PC-9 (cell line): ENCODE measurements around the gene SLC66A1.

Experiments used
- CTCF ChIP-seq: fragments of 200-600 bp; sonication (generic); conservative IDR thresholded peaks from 2 replicates; pipeline ENCODE4 v1.6.1; 2017; ENCODE audit warnings: mixed run types, antibody characterized with exemption, mild to moderate bottlenecking, moderate library complexity
- EZH2 ChIP-seq: fragments of 200-600 bp; sonication (generic); IDR thresholded peaks from 2 replicates; pipeline ENCODE4 v1.8.0; 2017; ENCODE audit warnings: antibody characterized with exemption, low read depth

- TF ChIP-seq CTCF (no peak), EZH2 (no peak)
Measured at GRCh38 chr1:19337289-19337688, 25.2 kb downstream of the SLC66A1 start.
